GM19324 (cell line): ENCODE results near the gene GRAMD4.

Experiments used
- ATAC-seq: cut with Tn5 transposase; IDR thresholded peaks from one replicate; pipeline ENCODE4 v1.9.1; 2021; ENCODE audit warnings: mild to moderate bottlenecking, moderate library complexity; ENCODE audit not compliant: unreplicated experiment, low FRiP score

Gene GRAMD4

GRCh38 chr22:46596032-46596441, 24.1 kb upstream of the GRAMD4 start:
- ATAC-seq = no peak

GRCh38 chr22:46596819-46597218, 23.4 kb upstream of the GRAMD4 start:
- ATAC-seq = no peak

GRCh38 chr22:46598224-46598623, 22.0 kb upstream of the GRAMD4 start:
- ATAC-seq = no peak

- no peak for ATAC-seq
Measured at GRCh38 chr22:46598737-46599424, 21.3 kb upstream of the GRAMD4 start.

GRCh38 chr22:46600273-46600796, 19.9 kb upstream of the GRAMD4 start:
- no peak for ATAC-seq

- no peak for ATAC-seq
Measured at GRCh38 chr22:46602025-46602424, 18.2 kb upstream of the GRAMD4 start.

- ATAC-seq = no peak
Measured at GRCh38 chr22:46604306-46604690, 15.9 kb upstream of the GRAMD4 start.

GRCh38 chr22:46605117-46605516, 15.1 kb upstream of the GRAMD4 start:
- no peak for ATAC-seq

GRCh38 chr22:46606886-46607285, 13.3 kb upstream of the GRAMD4 start:
- ATAC-seq = no peak

- no peak for ATAC-seq
Measured at GRCh38 chr22:46607483-46608114, 12.6 kb upstream of the GRAMD4 start.

GRCh38 chr22:46609175-46609690, 11.0 kb upstream of the GRAMD4 start:
- no peak for ATAC-seq

GRCh38 chr22:46609724-46610201, 10.4 kb upstream of the GRAMD4 start:
- no peak for ATAC-seq

GRCh38 chr22:46610356-46610755, 9.8 kb upstream of the GRAMD4 start:
- no peak for ATAC-seq

- no peak for ATAC-seq
Measured at GRCh38 chr22:46611189-46611588, 9.0 kb upstream of the GRAMD4 start.

- no peak for ATAC-seq
Measured at GRCh38 chr22:46612341-46612903, 7.8 kb upstream of the GRAMD4 start.

GRCh38 chr22:46612904-46613605, 7.1 kb upstream of the GRAMD4 start:
- no peak for ATAC-seq

GRCh38 chr22:46613606-46614021, 6.6 kb upstream of the GRAMD4 start:
- ATAC-seq = no peak

GRCh38 chr22:46614025-46614931, 5.9 kb upstream of the GRAMD4 start:
- ATAC-seq = no peak

GRCh38 chr22:46617207-46617985, 2.8 kb upstream of the GRAMD4 start:
- no peak for ATAC-seq
